Heart left ventricle (tissue), 13 donors: Measurements from ENCODE around the gene LAMC1.

Source experiments
- CTCF ChIP-seq, 12 donors: fragments of 200-600 bp; sonication (generic) in 4 of 12; IDR thresholded peaks; one replicate each; pipeline versions ENCODE4 v1.5.0 to v1.8.0; 2018 to 2022; ENCODE audit warnings: antibody characterized with exemption in 12 of 12, mild to moderate bottlenecking in 5 of 12
- POLR2A ChIP-seq, 2 donors: fragments of 450-650 bp; IDR thresholded peaks; one replicate each; pipeline ENCODE4 v1.6.1; 2017; ENCODE audit warnings: antibody characterized with exemption in 2 of 2, mild to moderate bottlenecking in 2 of 2, moderate library complexity in 2 of 2
- donor health status: ischemic (EF 13 %, LVEDD 7.1; RV severe dilation, severe dysfunction).
- donor health status: DM: no; HTN: yes; CAD: no.
- donor health status: DM: no; HTN: no; CAD: no.
- donor health status: ischemic (EF 25% LVEDD 6.9; RV normal size, moderate dysfunction).
- donor health status: ischemic (EF 25% LVEDD 5.7; RV mildly dilated, moderate dysfunction).
- donor health status: ischemic (EF 35%, LVEDD 5.7; RV mildly dilated, moderate dysfunction).
- donor health status: nonischemic (EF 11% LVEDD 7.7; RV severe dilation, severe dysfunction).
- donor health status: DM: yes; HTN: yes; CAD: no.
- donor health status: PGD.
- donor health status: ischemic (EF 29% LVEDD 5.4; RV normal size, mild dysfunction).
- donor health status: nonischemic (EF 23%, LVEDD 6.1; RV moderate dilation, normal function).

GRCh38 chr1:183082650-183083049, 59.4 kb downstream of the LAMC1 start:
- TF ChIP-seq CTCF (IDR thresholded peaks at IDR 0.05) (no peak), POLR2A (IDR thresholded peaks at IDR 0.05) (no peak)
